BE2C (cell line): ENCODE measurements around the gene RANBP3.

Source experiments
- DNase-seq: peaks from one replicate; pipeline ENCODE4 v3.0.0-alpha.2; 2020
- H3K27me3 ChIP-seq: fragments of 250-450 bp; sonication (Bioruptor Pico); 2 replicates; pipeline ENCODE4 v1.5.1; 2020; ENCODE audit warnings: mild to moderate bottlenecking
- H3K36me3 ChIP-seq: fragments of 250-450 bp; sonication (Bioruptor Pico); 2 replicates; pipeline ENCODE4 v1.5.1; 2020; ENCODE audit warnings: mild to moderate bottlenecking
- H3K4me1 ChIP-seq: fragments of 250-450 bp; sonication (Bioruptor Pico); 2 replicates; pipeline ENCODE4 v1.5.1; 2020
- H3K4me3 ChIP-seq: 2 replicates; pipeline ENCODE4 v1.5.1; 2011; ENCODE audit warnings: low read depth, low read length
- H3K9me3 ChIP-seq: fragments of 250-450 bp; sonication (Bioruptor Pico); 2 replicates; pipeline ENCODE4 v1.5.1; 2020
- TF ChIP-seq, protein P1 (sequence below): IDR thresholded peaks from 2 replicates; pipeline ENCODE4 v1.5.1; 2012; ENCODE audit warnings: mild to moderate bottlenecking, low read depth, low read length

RANBP3 gene

DNA sequence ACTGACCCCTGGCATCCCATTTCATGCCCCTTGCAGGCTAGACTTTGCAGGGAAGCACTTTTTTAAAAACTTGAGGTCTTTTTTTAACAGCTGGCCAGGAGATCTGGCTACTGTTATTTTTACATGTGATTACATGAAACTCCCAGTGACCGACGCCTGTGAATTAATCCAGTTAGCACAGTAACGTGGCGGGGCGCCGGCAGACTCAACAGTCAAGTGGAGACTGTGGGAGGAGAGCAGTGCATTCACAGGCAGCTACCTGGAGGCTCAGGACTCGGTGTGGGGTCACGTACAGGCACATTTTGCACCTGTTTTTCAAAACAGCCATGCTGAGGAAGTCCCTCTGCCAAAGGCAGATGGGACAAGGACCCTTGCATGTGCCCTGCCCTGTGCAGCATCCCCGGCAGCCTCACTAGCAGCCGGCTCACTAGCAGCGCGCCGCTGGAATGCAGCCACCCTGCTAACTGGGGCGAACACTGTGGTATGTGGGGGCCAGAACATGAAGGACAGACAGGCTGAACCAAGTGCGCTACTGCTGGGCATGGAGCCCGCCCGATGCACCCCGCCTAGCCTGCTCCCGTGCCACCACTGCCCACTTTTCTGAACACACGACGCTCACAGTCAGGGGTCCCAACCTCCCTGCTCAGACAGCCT is 45.2 kb downstream of the RANBP3 start:
- Histone ChIP-seq H3K4me1 (peaks cover 50% of the 10 kb centered on the region), H3K36me3 (peaks cover 54% of the 10 kb centered on the region), H3K27me3 (no peaks in the 10 kb centered on the region), H3K9me3 (no peaks in the 10 kb centered on the region), H3K4me3 (no peak overlapping the region)
- TF ChIP-seq, protein P1, sequence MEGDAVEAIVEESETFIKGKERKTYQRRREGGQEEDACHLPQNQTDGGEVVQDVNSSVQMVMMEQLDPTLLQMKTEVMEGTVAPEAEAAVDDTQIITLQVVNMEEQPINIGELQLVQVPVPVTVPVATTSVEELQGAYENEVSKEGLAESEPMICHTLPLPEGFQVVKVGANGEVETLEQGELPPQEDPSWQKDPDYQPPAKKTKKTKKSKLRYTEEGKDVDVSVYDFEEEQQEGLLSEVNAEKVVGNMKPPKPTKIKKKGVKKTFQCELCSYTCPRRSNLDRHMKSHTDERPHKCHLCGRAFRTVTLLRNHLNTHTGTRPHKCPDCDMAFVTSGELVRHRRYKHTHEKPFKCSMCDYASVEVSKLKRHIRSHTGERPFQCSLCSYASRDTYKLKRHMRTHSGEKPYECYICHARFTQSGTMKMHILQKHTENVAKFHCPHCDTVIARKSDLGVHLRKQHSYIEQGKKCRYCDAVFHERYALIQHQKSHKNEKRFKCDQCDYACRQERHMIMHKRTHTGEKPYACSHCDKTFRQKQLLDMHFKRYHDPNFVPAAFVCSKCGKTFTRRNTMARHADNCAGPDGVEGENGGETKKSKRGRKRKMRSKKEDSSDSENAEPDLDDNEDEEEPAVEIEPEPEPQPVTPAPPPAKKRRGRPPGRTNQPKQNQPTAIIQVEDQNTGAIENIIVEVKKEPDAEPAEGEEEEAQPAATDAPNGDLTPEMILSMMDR: no peak
- DNase-seq: no peak

GRCh38 chr19:5932146-5932545 is 45.8 kb downstream of the RANBP3 start:
- no peaks in the 10 kb centered on the region for H3K27me3 ChIP-seq
- H3K4me1 ChIP-seq: peaks cover 45% of the 10 kb centered on the region
- DNase-seq: no peak

GRCh38 chr19:5931251-5931650 is 46.7 kb downstream of the RANBP3 start:
- TF ChIP-seq, protein P1: no peak
- H3K9me3 ChIP-seq: no peaks in the 10 kb centered on the region
- H3K4me1 ChIP-seq: peaks cover 39% of the 10 kb centered on the region
- H3K4me3 ChIP-seq: no peak overlapping the region
- H3K27me3 ChIP-seq: no peaks in the 10 kb centered on the region
- no peak for DNase-seq
- peaks cover 64% of the 10 kb centered on the region for H3K36me3 ChIP-seq

More at GRCh38 chr19:5932146-5932545, 45.8 kb downstream of the RANBP3 start:
- no peaks in the 10 kb centered on the region for H3K9me3 ChIP-seq
- TF ChIP-seq, protein P1: no peak
- peaks cover 58% of the 10 kb centered on the region for H3K36me3 ChIP-seq
- H3K4me3 ChIP-seq: no peak overlapping the region

DNA sequence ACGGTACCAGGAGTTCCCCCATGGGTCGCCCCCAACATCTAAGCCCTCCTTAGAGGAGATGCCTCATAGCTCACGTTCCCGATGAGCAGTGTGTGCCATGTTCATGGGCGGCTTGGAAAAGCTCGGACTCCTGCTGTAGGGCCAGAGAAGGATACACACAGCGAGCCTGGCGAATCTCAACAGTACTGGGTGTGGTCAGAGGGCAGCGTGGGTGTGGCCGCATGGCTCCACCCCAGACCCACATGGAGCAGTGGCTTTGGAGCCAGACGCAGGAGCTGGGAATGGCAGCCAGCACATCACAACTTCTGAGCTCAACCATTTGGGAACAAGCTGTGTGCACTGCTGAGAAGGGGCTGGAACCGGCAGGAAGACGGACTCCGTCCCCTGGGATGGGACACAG is 48.3 kb downstream of the RANBP3 start:
- TF ChIP-seq, protein P1: no peak
- Histone ChIP-seq H3K4me3 (no peak overlapping the region), H3K4me1 (peaks cover 27% of the 10 kb centered on the region), H3K9me3 (no peaks in the 10 kb centered on the region), H3K27me3 (no peaks in the 10 kb centered on the region), H3K36me3 (peaks cover 75% of the 10 kb centered on the region)
- peak; percentile 75 for DNase-seq

- no peak overlapping the region for H3K4me3 ChIP-seq
- no peak for DNase-seq
- H3K9me3 ChIP-seq: no peaks in the 10 kb centered on the region
- peaks cover 79% of the 10 kb centered on the region for H3K36me3 ChIP-seq
- H3K4me1 ChIP-seq: peaks cover 23% of the 10 kb centered on the region
- H3K27me3 ChIP-seq: no peaks in the 10 kb centered on the region
- TF ChIP-seq, protein P1: no peak
Observed at GRCh38 chr19:5929179-5929578, 48.8 kb downstream of the RANBP3 start.

DNA sequence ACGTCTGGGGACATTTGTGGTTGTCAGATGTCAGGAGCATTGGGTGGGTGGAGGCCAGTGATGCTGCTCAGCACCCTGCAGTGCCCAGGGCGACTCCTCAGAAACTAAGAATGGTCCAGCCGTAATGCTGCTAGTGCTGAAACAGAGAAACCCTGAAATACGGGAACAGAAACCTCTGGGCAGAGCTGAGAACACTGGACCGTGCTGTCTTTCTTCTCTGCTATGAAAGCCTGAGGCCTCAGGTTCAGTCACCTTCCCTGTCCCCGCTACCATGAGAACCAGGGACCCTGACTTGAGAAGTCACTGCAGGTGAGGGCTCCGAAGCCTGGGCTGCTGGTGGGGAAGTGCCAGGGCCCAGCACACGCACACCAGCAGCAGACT is 50.5 kb downstream of the RANBP3 start:
- DNase-seq: no peak
- no peak overlapping the region for H3K4me3 ChIP-seq
- H3K36me3 ChIP-seq: peaks cover 86% of the 10 kb centered on the region
- TF ChIP-seq, protein P1: no peak
- H3K9me3 ChIP-seq: no peaks in the 10 kb centered on the region
- H3K4me1 ChIP-seq: peaks cover 10% of the 10 kb centered on the region
- H3K27me3 ChIP-seq: no peaks in the 10 kb centered on the region
